ENCODE measurements around the gene PXMP4. TPM values are rescaled to one million over a fixed set of nuclear protein-coding genes. Genes with fewer than 3 reads are reported as not detected.

Gene PXMP4
- total RNA-seq, 1 donor from 2014 or later, result 13.5 TPM

GRCh38 chr20:33675136-33675959 is 44.8 kb downstream of the PXMP4 start:
- intact Hi-C loops (cut with micrococcal nuclease), result no loop called here
- Histone ChIP-seq H3K36me3 (peaks cover 14% of the 10 kb centered on the region), H3K27ac (replicated peaks) (peak overlapping the region; percentile 93), H3K9me3 (replicated peaks) (no peaks in the 10 kb centered on the region), H3K4me1 (peaks cover 53% of the 10 kb centered on the region), H3K4me3 (peak overlapping the region; percentile 78), H3K27me3 (ENCODE audit: low read depth) (no peaks in the 10 kb centered on the region)
- no peak for DNase-seq
- TF ChIP-seq, protein P1, sequence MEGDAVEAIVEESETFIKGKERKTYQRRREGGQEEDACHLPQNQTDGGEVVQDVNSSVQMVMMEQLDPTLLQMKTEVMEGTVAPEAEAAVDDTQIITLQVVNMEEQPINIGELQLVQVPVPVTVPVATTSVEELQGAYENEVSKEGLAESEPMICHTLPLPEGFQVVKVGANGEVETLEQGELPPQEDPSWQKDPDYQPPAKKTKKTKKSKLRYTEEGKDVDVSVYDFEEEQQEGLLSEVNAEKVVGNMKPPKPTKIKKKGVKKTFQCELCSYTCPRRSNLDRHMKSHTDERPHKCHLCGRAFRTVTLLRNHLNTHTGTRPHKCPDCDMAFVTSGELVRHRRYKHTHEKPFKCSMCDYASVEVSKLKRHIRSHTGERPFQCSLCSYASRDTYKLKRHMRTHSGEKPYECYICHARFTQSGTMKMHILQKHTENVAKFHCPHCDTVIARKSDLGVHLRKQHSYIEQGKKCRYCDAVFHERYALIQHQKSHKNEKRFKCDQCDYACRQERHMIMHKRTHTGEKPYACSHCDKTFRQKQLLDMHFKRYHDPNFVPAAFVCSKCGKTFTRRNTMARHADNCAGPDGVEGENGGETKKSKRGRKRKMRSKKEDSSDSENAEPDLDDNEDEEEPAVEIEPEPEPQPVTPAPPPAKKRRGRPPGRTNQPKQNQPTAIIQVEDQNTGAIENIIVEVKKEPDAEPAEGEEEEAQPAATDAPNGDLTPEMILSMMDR (IDR thresholded peaks at IDR 0.05; ENCODE audit: borderline replicate concordance), result no peak

DNA sequence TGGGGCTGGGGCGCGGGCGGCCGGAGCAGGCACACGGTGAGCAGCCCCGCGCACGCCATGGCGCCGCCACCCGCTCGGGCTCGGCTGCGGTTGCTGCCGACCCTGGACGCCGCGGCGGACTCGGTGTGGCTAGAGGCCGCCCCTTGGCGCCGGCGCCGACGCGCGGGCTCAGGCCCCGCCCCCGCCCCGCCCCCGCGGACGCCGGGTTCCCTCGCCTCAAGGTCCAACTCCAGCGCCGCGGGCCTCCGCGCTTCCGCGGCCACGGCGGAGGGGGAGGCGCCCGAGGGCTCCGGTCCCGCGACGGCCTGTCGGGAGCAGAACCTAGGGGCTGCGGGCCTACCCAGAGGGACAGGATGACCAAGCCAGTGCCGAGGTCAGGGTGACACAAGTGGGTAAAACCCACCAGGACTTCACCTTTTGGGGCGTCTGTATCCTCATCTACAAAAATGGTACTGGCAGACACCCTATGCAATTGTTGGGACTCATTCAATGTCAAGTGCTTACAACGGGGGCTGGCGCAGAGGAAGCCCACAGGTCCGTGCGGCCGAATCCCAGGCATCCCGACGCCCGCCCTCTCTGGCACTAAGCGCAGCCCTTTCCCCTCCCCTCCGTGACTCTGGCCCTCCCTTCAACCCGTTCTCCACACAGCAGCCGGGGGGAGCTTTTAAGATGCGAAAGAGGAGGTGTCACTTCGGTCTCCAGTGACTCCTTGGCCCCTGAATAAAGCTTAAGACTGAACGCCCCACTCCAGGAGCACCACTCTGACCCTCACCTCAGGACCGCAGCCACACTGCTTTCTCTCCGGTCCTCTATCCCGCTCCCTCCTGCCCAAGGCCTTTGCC is 45.6 kb downstream of the PXMP4 start, which contains the start of gene NECAB3:
TSS of gene NECAB3 (minus strand) at position 135 of the 842 bp plus-strand sequence. CDS start at position 59, 76 bp downstream.
- Histone ChIP-seq H3K36me3 (peaks cover 19% of the 10 kb centered on the region), H3K27me3 (ENCODE audit: low read depth) (no peaks in the 10 kb centered on the region), H3K9me3 (replicated peaks) (no peaks in the 10 kb centered on the region), H3K4me3 (peak within 1 kb of the TSS; percentile 78), H3K27ac (replicated peaks) (peak within 1 kb of the TSS; percentile 93), H3K4me1 (peaks cover 61% of the 10 kb centered on the region)
- intact Hi-C loops (cut with micrococcal nuclease), result no loop called here
- TF ChIP-seq, protein P1 (IDR thresholded peaks at IDR 0.05; ENCODE audit: borderline replicate concordance), result peak; percentile 8
- DNase-seq, result peak; percentile 88

GRCh38 chr20:33673410-33674293 is 46.5 kb downstream of the PXMP4 start:
- Histone ChIP-seq H3K36me3 (peaks cover 28% of the 10 kb centered on the region), H3K9me3 (replicated peaks) (no peaks in the 10 kb centered on the region), H3K4me3 (peak overlapping the region; percentile 78), H3K27ac (replicated peaks) (peak overlapping the region; percentile 93), H3K4me1 (peaks cover 63% of the 10 kb centered on the region), H3K27me3 (ENCODE audit: low read depth) (no peaks in the 10 kb centered on the region)
- no peak for DNase-seq
- TF ChIP-seq, protein P1 (IDR thresholded peaks at IDR 0.05; ENCODE audit: borderline replicate concordance), result no peak
- intact Hi-C loops (cut with micrococcal nuclease), result no loop called here

DNA sequence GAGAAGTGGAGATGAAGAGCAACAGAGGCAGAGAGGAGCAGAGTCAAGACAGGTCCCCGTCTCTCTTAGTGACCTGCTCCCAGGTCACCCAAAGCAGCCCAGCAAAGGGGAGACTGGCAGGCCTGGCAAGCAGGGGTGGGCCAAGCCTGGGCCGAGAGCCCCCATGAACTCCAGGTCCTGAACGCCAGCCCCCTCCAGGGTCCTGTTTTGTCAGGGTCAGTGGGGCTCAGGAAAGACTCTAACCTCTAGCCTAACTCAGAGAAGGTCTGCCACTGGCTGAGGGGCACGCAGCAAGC is 47.0 kb downstream of the PXMP4 start:
- TF ChIP-seq, protein P1 (IDR thresholded peaks at IDR 0.05; ENCODE audit: borderline replicate concordance), result no peak
- intact Hi-C loops (cut with micrococcal nuclease), result no loop called here

More for the DNA sequence above, 47.0 kb downstream of the PXMP4 start:
- H3K4me3 ChIP-seq, result peak overlapping the region; percentile 78
- DNase-seq, result no peak
- H3K9me3 ChIP-seq (replicated peaks), result no peaks in the 10 kb centered on the region
- peaks cover 30% of the 10 kb centered on the region for H3K36me3 ChIP-seq
- H3K27ac ChIP-seq (replicated peaks), result peak overlapping the region; percentile 93
- H3K4me1 ChIP-seq, result peaks cover 69% of the 10 kb centered on the region
- H3K27me3 ChIP-seq (ENCODE audit: low read depth), result no peaks in the 10 kb centered on the region

Measured in left ventricle myocardium inferior (tissue), 1 donor.